LNCAP (cell line): Measurements from ENCODE around the gene HOXB4.

Source experiments
- TF ChIP-seq, protein P1 (sequence below): fragments of 450-650 bp; IDR thresholded peaks from 2 replicates; pipeline ENCODE4 v1.5.1; 2017; ENCODE audit warnings: mild to moderate bottlenecking

HOXB4 gene

DNA sequence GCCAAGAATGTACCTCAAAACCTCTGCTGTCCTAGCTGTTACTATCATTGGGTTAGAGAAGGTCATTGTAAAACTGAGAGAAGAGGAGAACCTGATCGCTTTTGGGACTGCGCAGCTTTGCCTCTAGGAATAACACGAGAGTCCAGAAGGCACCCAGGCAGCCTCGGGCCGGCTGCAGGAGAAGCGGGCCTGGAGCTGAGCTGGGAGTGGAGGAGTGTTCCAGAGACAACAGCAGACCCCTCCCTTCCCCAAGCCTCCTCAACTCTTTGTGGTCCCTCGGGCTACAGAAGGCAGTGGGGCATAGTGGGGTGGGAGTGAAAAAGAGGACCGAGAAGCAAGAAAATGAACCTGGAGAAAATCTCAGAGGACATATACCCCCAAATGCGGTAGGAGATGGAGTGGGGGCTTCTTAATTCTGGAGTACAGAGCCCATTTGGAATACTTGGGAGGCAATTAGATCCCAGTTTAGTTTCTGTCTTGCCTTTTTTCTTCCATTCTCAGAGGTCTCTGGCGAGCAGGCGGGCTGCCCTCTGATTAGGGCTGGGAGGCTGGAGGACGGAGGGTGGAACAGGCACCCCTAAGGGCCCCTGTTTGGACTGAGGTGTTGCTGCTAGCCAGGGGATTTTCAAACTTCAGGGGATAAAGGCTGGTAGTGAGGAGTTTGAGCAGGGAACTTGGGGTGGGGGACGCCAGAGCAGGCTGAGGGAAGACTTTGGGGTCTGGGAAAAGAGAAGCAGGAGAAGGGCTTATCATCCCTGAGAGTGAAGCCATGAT lies 19.9 kb downstream of the HOXB4 start:
- TF ChIP-seq, protein P1, sequence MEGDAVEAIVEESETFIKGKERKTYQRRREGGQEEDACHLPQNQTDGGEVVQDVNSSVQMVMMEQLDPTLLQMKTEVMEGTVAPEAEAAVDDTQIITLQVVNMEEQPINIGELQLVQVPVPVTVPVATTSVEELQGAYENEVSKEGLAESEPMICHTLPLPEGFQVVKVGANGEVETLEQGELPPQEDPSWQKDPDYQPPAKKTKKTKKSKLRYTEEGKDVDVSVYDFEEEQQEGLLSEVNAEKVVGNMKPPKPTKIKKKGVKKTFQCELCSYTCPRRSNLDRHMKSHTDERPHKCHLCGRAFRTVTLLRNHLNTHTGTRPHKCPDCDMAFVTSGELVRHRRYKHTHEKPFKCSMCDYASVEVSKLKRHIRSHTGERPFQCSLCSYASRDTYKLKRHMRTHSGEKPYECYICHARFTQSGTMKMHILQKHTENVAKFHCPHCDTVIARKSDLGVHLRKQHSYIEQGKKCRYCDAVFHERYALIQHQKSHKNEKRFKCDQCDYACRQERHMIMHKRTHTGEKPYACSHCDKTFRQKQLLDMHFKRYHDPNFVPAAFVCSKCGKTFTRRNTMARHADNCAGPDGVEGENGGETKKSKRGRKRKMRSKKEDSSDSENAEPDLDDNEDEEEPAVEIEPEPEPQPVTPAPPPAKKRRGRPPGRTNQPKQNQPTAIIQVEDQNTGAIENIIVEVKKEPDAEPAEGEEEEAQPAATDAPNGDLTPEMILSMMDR = no peak

DNA sequence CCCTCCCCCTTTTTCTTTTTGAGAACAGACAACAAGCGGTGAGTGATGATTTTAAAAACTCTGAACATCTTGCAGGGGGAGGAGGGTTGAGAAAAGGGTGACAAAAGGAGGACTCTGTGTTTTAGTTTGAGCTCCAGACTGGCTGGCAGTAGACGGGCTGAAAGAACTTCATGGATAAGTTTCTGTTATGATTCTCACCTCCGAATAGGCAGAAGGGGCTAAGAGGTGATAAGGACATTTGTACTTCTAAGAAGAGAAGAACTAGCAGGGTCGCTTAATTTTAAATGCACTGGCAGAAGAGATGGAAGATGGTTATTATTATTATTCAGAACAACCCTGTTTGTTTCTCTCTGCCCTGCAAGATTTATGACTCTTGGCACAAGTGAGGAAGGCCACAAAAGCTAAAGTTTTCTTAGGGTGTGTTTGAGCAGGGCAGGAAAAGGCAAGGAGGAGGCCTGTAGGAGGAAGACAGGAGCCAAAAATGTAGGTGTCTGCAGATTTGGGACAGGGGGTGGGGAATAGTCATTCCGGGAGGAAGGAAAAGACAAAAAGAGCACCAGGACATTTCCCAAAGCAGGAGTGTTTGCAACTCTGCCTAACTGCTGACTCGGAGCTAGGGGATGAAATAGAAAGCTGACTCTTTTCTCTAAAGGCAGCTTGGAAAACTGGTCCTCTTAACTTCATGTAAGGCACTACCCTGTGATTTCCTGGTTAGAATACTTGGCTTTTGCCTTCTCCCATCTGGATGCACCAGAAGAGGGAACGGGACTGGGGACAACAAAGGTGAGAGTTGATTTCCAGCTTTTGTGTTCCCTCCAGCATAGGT lies 21.4 kb downstream of the HOXB4 start:
- TF ChIP-seq, protein P1 = no peak

DNA sequence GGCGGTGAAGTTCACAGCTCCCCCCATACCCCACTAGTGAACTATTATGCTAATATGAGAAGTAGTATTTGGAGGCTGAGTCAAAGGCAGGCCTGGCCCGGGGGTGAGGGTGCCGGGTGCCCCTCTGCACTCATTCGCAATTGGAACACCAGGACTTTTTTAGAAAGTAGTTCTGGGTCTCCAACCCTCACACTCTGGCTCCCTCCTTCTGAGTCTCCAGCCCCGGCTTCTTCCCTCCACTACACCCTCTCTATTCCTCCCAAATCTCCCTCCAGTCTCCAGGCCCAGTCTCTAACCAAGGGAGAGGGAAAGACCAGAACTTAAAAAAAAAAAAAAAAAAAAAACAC lies 21.9 kb downstream of the HOXB4 start:
- TF ChIP-seq, protein P1 = no peak

DNA sequence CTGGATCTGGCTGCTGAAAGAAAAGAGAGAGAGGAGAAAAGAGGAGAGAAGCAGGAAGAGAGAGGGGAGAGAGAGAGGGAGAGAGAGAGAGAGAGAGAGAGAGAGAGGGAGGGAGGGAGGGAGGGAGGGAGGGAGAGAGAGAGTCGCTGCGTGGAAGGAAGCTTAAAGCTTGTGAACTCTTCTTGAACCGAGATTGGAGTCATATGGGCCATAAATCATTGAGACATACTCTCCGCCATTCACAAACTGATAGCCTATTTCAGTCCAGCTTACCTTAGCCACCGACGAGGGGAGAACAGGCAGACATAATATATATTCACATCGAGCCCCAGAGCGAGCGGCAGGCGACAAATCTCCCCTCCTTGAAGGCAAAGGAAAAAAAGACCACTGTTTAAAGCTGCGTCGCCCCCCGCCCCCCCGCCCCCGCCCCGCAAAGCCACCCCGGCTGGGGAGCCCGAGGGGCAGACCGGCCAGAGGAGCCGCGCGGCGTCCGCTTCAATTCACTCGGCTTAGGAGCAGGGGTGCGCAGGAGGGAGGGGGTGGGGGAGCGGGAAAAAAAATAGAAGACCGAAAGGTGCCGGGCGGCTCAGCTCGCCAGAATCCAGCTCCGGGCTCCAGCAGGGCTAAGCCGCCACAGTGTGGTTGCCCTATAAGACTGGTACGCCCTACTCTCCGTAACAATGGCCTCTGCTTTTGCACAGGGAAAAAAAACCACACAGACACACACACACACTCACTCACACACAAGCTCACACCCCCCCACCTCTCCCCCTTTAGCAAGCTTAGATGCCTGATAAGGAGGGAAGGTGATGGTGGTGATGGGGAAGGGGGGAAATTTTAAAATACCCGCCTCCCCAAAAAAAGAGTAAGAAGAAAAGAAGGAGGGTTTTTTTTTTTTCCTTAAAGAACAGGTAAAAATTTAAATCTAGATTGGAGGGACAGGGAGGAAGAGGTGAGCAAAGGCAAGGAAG lies 22.6 kb downstream of the HOXB4 start:
- TF ChIP-seq, protein P1 = no peak

DNA sequence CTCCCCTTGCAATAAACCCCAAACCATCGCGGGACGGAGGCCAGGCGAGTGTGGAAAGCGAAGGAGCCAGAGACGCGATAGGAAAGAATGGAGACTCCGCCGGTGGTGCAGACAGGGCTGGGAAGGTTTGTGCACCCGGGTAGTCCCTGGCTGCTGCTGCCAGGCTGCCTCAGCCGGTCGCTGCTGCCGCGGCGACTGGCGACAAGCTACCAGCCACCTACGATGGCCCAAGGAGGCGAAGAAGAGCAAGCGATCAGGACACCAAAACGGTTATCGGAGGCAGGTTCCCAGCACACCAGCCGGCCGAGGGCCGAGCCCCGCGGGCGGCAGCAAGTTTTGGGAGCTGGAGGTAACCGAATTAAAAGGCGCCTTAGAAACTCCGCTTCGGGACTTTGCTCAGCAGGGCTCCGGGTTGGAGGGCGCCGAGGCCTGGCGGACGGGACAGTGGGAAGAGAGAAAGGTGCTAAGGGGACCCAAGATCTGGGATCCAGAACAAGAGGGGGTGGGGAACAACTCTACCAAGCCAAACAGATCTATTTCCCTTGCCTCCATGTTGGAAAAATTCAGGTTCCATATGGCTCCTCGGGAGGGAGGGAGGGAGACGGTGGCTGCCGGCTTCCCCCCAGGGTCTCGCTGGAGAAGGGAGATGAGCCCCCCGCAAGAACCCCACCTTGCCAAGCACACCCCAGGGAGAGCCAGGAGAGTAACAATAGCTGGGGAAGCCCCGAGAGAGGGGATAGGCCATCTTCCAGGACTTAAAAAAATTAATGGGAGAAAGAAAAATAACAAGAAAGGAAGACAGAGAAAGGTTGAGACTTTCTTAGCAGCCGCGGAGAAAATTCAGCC lies 23.5 kb downstream of the HOXB4 start:
- TF ChIP-seq, protein P1 = no peak

DNA sequence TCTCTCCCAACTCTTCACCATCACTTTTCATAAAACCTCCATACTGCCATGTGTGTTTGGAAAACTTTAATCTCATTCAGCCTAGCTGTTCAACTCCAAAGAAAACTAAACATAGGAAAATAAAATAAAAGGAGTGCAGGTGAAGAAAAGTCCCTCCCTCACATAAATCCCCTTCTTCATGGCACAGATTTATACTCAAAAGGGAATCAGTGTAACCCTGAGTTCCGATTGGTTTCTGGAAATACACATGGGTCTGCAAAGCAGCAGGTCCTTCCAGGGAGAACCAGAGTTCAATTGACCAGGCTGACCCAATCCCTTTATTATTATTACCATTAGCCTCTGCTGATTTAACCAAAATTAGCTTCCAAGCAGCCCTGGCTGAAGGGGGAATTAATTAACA lies 24.3 kb downstream of the HOXB4 start:
- TF ChIP-seq, protein P1 = no peak
